H1 (cell line): ENCODE results near the gene SLC38A10. TPM values are rescaled to one million over a fixed set of nuclear protein-coding genes. Genes with fewer than 3 reads are reported as not detected.

ENCODE experiments used
- CTCF ChIA-PET: fragments of 300-600 bp; sonication (Branson Sonifier 250); formaldehyde crosslinking; loops from one replicate; lab custom pipeline; 2021; ENCODE audit not compliant: partially characterized antibody; lab: Charles Lee
- POLR2A ChIA-PET: fragments of 300-600 bp; sonication (Branson Sonifier 250); formaldehyde crosslinking; loops from one replicate; lab custom pipeline; 2021; ENCODE audit warnings: inconsistent platforms; ENCODE audit not compliant: partially characterized antibody; lab: Charles Lee
- DNase-seq, 2 experiments: peaks; one replicate each; pipeline versions ENCODE4 v3.0.0 to v3.0.0-alpha.2; 2010 to 2022; ENCODE audit warnings: low spot score in 2 of 2, low read depth in 1 of 2, mixed read lengths in 1 of 2
- FAIRE-seq: peaks from 2 replicates; lab custom pipeline; 2011; peaks lifted over from hg19 to GRCh38; lab: Jason Lieb, UNC
- H2AFZ ChIP-seq: 2 replicates; pipeline ENCODE4 v1.8.1; 2012; ENCODE audit warnings: low read length, inconsistent platforms
- H2AK5ac ChIP-seq: 2 replicates; pipeline ENCODE4 v1.6.1; 2013; ENCODE audit warnings: low read depth, low read length
- H2BK120ac ChIP-seq: replicated peaks from 2 replicates; pipeline ENCODE3; 2013; ENCODE audit warnings: low read depth, low read length, inconsistent platforms
- H2BK12ac ChIP-seq: 2 replicates; pipeline ENCODE4 v1.6.1; 2013; ENCODE audit warnings: low read depth, low read length
- H2BK15ac ChIP-seq: 2 replicates; pipeline ENCODE4 v1.6.1; 2013; ENCODE audit warnings: low read length
- H2BK20ac ChIP-seq: 2 replicates; pipeline ENCODE4 v1.6.1; 2013; ENCODE audit warnings: low read length
- H2BK5ac ChIP-seq: 2 replicates; pipeline ENCODE4 v1.6.1; 2013; ENCODE audit warnings: low read depth, low read length
- H3K14ac ChIP-seq: 2 replicates; pipeline ENCODE4 v1.6.1; 2013; ENCODE audit warnings: inconsistent platforms; ENCODE audit not compliant: insufficient read length
- H3K18ac ChIP-seq: 2 replicates; pipeline ENCODE4 v1.6.1; 2013; ENCODE audit warnings: low read length; ENCODE audit errors: extremely low read depth
- H3K23ac ChIP-seq: 2 replicates; pipeline ENCODE4 v1.6.1; 2013; ENCODE audit warnings: inconsistent platforms; ENCODE audit not compliant: insufficient read length
- H3K23me2 ChIP-seq: 2 replicates; pipeline ENCODE4 v1.6.1; 2013; ENCODE audit warnings: low read depth, low read length
- H3K27ac ChIP-seq: 2 replicates; pipeline ENCODE4 v1.6.1; 2011; ENCODE audit warnings: low read depth, low read length, inconsistent platforms
- H3K27me3 ChIP-seq, 4 experiments: replicated peaks in 1 of 4; 1 replicate in 1 of 4; 2 replicates in 3 of 4; pipeline versions ENCODE4 v1.6.1 to v1.8.1; 2011 to 2013; ENCODE audit warnings: low read length in 3 of 4, mild to moderate bottlenecking in 3 of 4, inconsistent platforms in 2 of 4, mixed read lengths in 2 of 4, moderate library complexity in 1 of 4; ENCODE audit not compliant: control insufficient read depth in 3 of 4, insufficient read depth in 3 of 4; ENCODE audit errors: extremely low read depth in 1 of 4
- H3K36me3 ChIP-seq, 4 experiments: 2 replicates each; pipeline versions ENCODE4 v1.6.1 to v1.8.1; 2011 to 2013; ENCODE audit warnings: mild to moderate bottlenecking in 4 of 4, low read length in 3 of 4, moderate library complexity in 2 of 4, control low read depth in 1 of 4, inconsistent platforms in 1 of 4; ENCODE audit not compliant: insufficient read depth in 4 of 4, control insufficient read depth in 2 of 4
- H3K4ac ChIP-seq: replicated peaks from 2 replicates; pipeline ENCODE3; 2013; ENCODE audit warnings: low read length, low read depth, mixed read lengths, inconsistent platforms; ENCODE audit not compliant: insufficient read length
- H3K4me1 ChIP-seq, 4 experiments: replicated peaks in 1 of 4; 1 replicate in 1 of 4; 2 replicates in 3 of 4; pipeline versions ENCODE4 v1.6.1 to v1.8.1; 2011 to 2013; ENCODE audit warnings: low read length in 3 of 4, inconsistent platforms in 2 of 4, mixed read lengths in 1 of 4; ENCODE audit not compliant: insufficient read depth in 4 of 4, control insufficient read depth in 3 of 4
- H3K4me2 ChIP-seq, 2 experiments: 2 replicates each; pipeline versions ENCODE4 v1.6.1 to v1.8.1; 2011 to 2013; ENCODE audit warnings: low read depth in 2 of 2, low read length in 2 of 2, control low read depth in 1 of 2, inconsistent platforms in 1 of 2, mild to moderate bottlenecking in 1 of 2; ENCODE audit not compliant: insufficient read depth in 1 of 2
- H3K4me3 ChIP-seq, 4 experiments: fragments of 200-600, 300-600 bp in 1 of 4; sonication (generic), shearing (Covaris generic), sonication (Bioruptor Twin) in 1 of 4; 2 replicates each; pipeline versions ENCODE4 v1.5.1 to v1.8.1; 2011 to 2016; ENCODE audit warnings: low read length in 4 of 4, low read depth in 3 of 4, control low read depth in 2 of 4, inconsistent platforms in 2 of 4, mild to moderate bottlenecking in 2 of 4, mixed read lengths in 1 of 4, moderate library complexity in 1 of 4; ENCODE audit not compliant: insufficient read depth in 2 of 4; ENCODE audit errors: extremely low read depth in 1 of 4
- H3K56ac ChIP-seq: replicated peaks from 2 replicates; pipeline ENCODE3; 2013; ENCODE audit warnings: low read depth, mild to moderate bottlenecking, mixed read lengths, low read length, inconsistent platforms; ENCODE audit not compliant: insufficient read length
- H3K79me1 ChIP-seq: 2 replicates; pipeline ENCODE4 v1.6.1; 2013; ENCODE audit warnings: low read depth, low read length, control low read depth
- H3K79me2 ChIP-seq, 2 experiments: 2 replicates each; pipeline versions ENCODE4 v1.6.1 to v1.8.1; 2012 to 2013; ENCODE audit warnings: low read length in 2 of 2, mild to moderate bottlenecking in 2 of 2, inconsistent platforms in 1 of 2; ENCODE audit not compliant: insufficient read depth in 2 of 2, control insufficient read depth in 1 of 2
- H3K9ac ChIP-seq, 4 experiments: replicated peaks in 1 of 4; 1 replicate in 1 of 4; 2 replicates in 3 of 4; pipeline versions ENCODE4 v1.6.1 to v1.8.1; 2011 to 2013; ENCODE audit warnings: low read depth in 3 of 4, low read length in 3 of 4, control low read depth in 2 of 4, mild to moderate bottlenecking in 2 of 4, moderate library complexity in 2 of 4, inconsistent platforms in 1 of 4; ENCODE audit errors: extremely low read depth in 1 of 4
- H3K9me3 ChIP-seq, 2 experiments: 2 replicates each; pipeline versions ENCODE4 v1.6.1 to v1.8.1; 2012 to 2013; ENCODE audit warnings: mild to moderate bottlenecking in 2 of 2, moderate library complexity in 2 of 2, control low read depth in 1 of 2, inconsistent platforms in 1 of 2, low read depth in 1 of 2, low read length in 1 of 2, mixed read lengths in 1 of 2; ENCODE audit not compliant: insufficient read depth in 2 of 2
- H4K20me1 ChIP-seq, 2 experiments: replicated peaks in 1 of 2; 2 replicates each; pipeline versions ENCODE3 to v1.8.1; 2011 to 2013; ENCODE audit warnings: inconsistent platforms in 2 of 2, low read length in 2 of 2, mild to moderate bottlenecking in 1 of 2; ENCODE audit not compliant: insufficient read depth in 2 of 2, control insufficient read depth in 1 of 2
- H4K5ac ChIP-seq: 2 replicates; pipeline ENCODE4 v1.6.1; 2013; ENCODE audit warnings: low read length, low read depth, mixed read lengths, inconsistent platforms; ENCODE audit not compliant: insufficient read length
- H4K8ac ChIP-seq: 2 replicates; pipeline ENCODE4 v1.8.0; 2013; ENCODE audit warnings: mild to moderate bottlenecking, moderate library complexity, low read length, inconsistent platforms; ENCODE audit not compliant: insufficient read depth; ENCODE audit errors: extremely low read depth
- H4K91ac ChIP-seq: replicated peaks from 2 replicates; pipeline ENCODE3; 2013; ENCODE audit warnings: low read length, mixed read lengths, inconsistent platforms; ENCODE audit not compliant: insufficient read length
- CEBPB ChIP-seq: IDR thresholded peaks from 2 replicates; pipeline ENCODE4 v1.6.1; 2012; ENCODE audit warnings: low read depth, low read length
- CHD2 ChIP-seq: IDR thresholded peaks from 2 replicates; pipeline ENCODE4 v1.6.1; 2012; ENCODE audit warnings: low read length, improper control_type of control experiment
- CTBP2 ChIP-seq: IDR thresholded peaks from 2 replicates; pipeline ENCODE4 v1.7.0; 2011; ENCODE audit warnings: borderline replicate concordance, mild to moderate bottlenecking, moderate library complexity, mixed read lengths, low read length; ENCODE audit not compliant: insufficient read depth, insufficient read length
- HDAC2 ChIP-seq, 2 experiments: fragments of 300-600 bp in 1 of 2; sonication (generic) in 1 of 2; IDR thresholded peaks; 2 replicates each; pipeline ENCODE4 v1.6.1; 2011 to 2012; ENCODE audit warnings: low read depth in 2 of 2, low read length in 2 of 2, mild to moderate bottlenecking in 2 of 2, moderate library complexity in 2 of 2, borderline replicate concordance in 1 of 2, inconsistent platforms in 1 of 2
- KDM1A ChIP-seq: fragments of 200-600, 300-600 bp; sonication (generic); IDR thresholded peaks from 2 replicates; pipeline ENCODE4 v1.7.1; 2016; ENCODE audit warnings: mild to moderate bottlenecking, low read length, borderline replicate concordance
- KDM5A ChIP-seq: fragments of 200-600 bp; IDR thresholded peaks from 2 replicates; pipeline ENCODE4 v1.7.1; 2012; ENCODE audit warnings: mild to moderate bottlenecking, low read length, inconsistent platforms, mixed read lengths
- NRF1 ChIP-seq: IDR thresholded peaks from 2 replicates; pipeline ENCODE4 v1.6.1; 2011; ENCODE audit warnings: mild to moderate bottlenecking, low read depth, low read length, improper control_type of control experiment
- POU5F1 ChIP-seq: IDR thresholded peaks from 2 replicates; pipeline ENCODE4 v1.6.1; 2011; ENCODE audit warnings: low read depth, mild to moderate bottlenecking, low read length, moderate library complexity
- SUZ12 ChIP-seq: fragments of 200-600 bp; sonication (generic); IDR thresholded peaks from 2 replicates; pipeline ENCODE4 v1.6.1; 2012; ENCODE audit warnings: mild to moderate bottlenecking, inconsistent platforms, low read length, moderate library complexity, mixed read lengths
- TAF1 ChIP-seq: IDR thresholded peaks from 2 replicates; pipeline ENCODE4 v1.6.1; 2011; ENCODE audit warnings: mild to moderate bottlenecking, low read depth, low read length
- TBP ChIP-seq: IDR thresholded peaks from 2 replicates; pipeline ENCODE4 v1.6.1; 2011; ENCODE audit warnings: low read depth, low read length, improper control_type of control experiment
- TEAD4 ChIP-seq: IDR thresholded peaks from 2 replicates; pipeline ENCODE4 v1.6.1; 2012; ENCODE audit warnings: low read depth, low read length, inconsistent platforms, mixed read lengths
- WGBS, 2 experiments: shearing (Covaris generic) in 1 of 2; methylation state at CpG; one replicate each; pipeline versions ENCODE4 v1.1.6 to v1.1.7; 2013 to 2015; ENCODE audit warnings: low lambda C conversion rate in 2 of 2, mixed read lengths in 2 of 2, inconsistent platforms in 1 of 2, low coverage in 1 of 2, missing lambda C conversion rate in 1 of 2; ENCODE audit not compliant: insufficient replicate concordance in 2 of 2, insufficient coverage in 1 of 2, insufficient read length in 1 of 2; ENCODE audit errors: extremely low coverage in 1 of 2, missing lambda C conversion rate in 1 of 2; 5-methylcytosine and 5-hydroxymethylcytosine counted together
- polyA plus RNA-seq, 7 experiments: library from polyadenylated mRNA; depleted of rRNA in 3 of 7; stranded (reverse) in 5 of 7; unstranded in 2 of 7; fragments of >200 nt in 5 of 7; fragments of 200-250 nt in 2 of 7; gene quantifications; 1 replicate in 5 of 7; 2 replicates in 1 of 7; 4 replicates in 1 of 7; pipeline versions ENCODE4 v1.2.1 to v1.2.3, GENCODE V29; 2011 to 2013; ENCODE audit warnings: missing spikeins in 2 of 7, mixed read lengths in 2 of 7
- total RNA-seq: library from RNA; stranded (reverse); fragmentation: NEBNext Ultra II Directional; extraction: Animal tissue kit (Norgen Biotek cat#: 25700); gene quantifications from 2 replicates; pipeline ENCODE4 v1.2.1, GENCODE V29; 2021
- TF ChIP-seq, protein P1 (sequence below): IDR thresholded peaks from 2 replicates; pipeline ENCODE4 v1.6.1; 2011; ENCODE audit warnings: low read length, improper control_type of control experiment

The SLC38A10 gene
- total and polyA plus RNA-seq, 2 of the 8 experiments (the other 6 are each of a cell fraction or from before 2014, with no cell fraction given) = 26.4 to 41.0 TPM

DNA sequence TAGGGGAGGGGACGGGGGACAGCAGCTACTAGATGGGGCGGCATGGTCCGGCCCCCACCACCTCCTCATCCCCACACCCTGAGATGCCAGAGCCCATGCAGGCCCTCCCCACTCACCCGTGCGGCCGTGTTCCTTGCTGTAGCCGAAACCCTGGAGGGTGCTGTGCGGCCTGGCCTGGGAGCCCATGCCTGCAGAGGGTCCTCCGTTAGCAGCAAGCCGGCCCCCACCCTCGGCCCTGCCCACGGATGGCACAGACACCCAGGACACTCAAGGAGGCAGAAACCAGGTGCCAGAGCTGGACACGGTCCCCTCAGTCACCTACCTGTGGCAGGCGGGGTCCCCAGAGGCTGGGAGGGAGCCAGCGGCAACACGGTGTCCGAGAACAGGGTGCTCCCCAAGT lies 61.8 kb downstream of the SLC38A10 start:
- Histone ChIP-seq H4K20me1 (peaks cover 4 to 20% of the 10 kb centered on the region in 2 experiments), H4K91ac (no peak overlapping the region), H3K23ac (no peak overlapping the region), H4K5ac (no peak overlapping the region), H2BK15ac (no peak overlapping the region), H3K36me3 (peaks cover 0 to 18% (median 4%) of the 10 kb centered on the region in 4 experiments; a peak in 5 of 8 replicates), H2AFZ (no peak overlapping the region), H3K9ac (no peak overlapping the region; a peak in 1 of 7 replicates), H3K9me3 (no peaks in the 10 kb centered on the region; a peak in 1 of 4 replicates), H2BK12ac (no peak overlapping the region), H3K79me2 (peaks cover 0 to 10% of the 10 kb centered on the region in 2 experiments; a peak in 1 of 4 replicates), H3K4me1 (peaks cover 0 to 9% (median 3%) of the 10 kb centered on the region in 4 experiments; a peak in 5 of 7 replicates), H2BK5ac (no peak overlapping the region), H3K4ac (no peak overlapping the region), H3K27ac (no peak overlapping the region), H3K4me2 (no peak overlapping the region), H3K23me2 (no peaks in the 10 kb centered on the region; the same call in 1 of the 2 replicates), H3K14ac (no peak overlapping the region), H2BK20ac (no peak overlapping the region), H3K56ac (no peak overlapping the region), H2BK120ac (no peak overlapping the region), H3K27me3 (no peaks in the 10 kb centered on the region), H3K18ac (no peak overlapping the region), H2AK5ac (no peak overlapping the region), H3K4me3 (no peak overlapping the region), H3K79me1 (peaks cover 9% of the 10 kb centered on the region), H4K8ac (peak overlapping the region; percentile 25; the same call in 1 of the 2 replicates)
- ChIA-PET POLR2A (interaction anchor here (1.5 kb wide), 1 partner anchor 13 kb away, joined by 3 read pairs; no protein-coding TSS in a partner anchor), CTCF (interaction anchor here (1.0 to 1.2 kb wide), 2 partner anchors 90 to 103 kb away, joined by 3 read pairs; no protein-coding TSS in a partner anchor)
- 100% methylated on average over 12 of the region's 17 CpGs; no CpG with 5 or more reads in 1 of the 2 experiments for WGBS, 2 experiments
- DNase-seq (no peak), FAIRE-seq (no peak)
- no peak for TF ChIP-seq CEBPB
- no peak for TF ChIP-seq CHD2
- TF ChIP-seq HDAC2 (IDR thresholded peaks at IDR 0.05; ENCODE audit: borderline replicate concordance in 1 of 2, low read depth in 2 of 2, low read length in 2 of 2) = no peak
- no peak for TF ChIP-seq TBP
- TF ChIP-seq NRF1 = no peak
- no peak for TF ChIP-seq TAF1
- TF ChIP-seq CTBP2 = no peak
- TF ChIP-seq, protein P1, sequence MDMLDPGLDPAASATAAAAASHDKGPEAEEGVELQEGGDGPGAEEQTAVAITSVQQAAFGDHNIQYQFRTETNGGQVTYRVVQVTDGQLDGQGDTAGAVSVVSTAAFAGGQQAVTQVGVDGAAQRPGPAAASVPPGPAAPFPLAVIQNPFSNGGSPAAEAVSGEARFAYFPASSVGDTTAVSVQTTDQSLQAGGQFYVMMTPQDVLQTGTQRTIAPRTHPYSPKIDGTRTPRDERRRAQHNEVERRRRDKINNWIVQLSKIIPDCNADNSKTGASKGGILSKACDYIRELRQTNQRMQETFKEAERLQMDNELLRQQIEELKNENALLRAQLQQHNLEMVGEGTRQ = no peak
- TF ChIP-seq TEAD4 = no peak
- no peak for TF ChIP-seq KDM5A
- TF ChIP-seq KDM1A = no peak
- no peak for TF ChIP-seq SUZ12
- no peak for TF ChIP-seq POU5F1
